ENCODE results near the gene PLA2G6. TPM values are rescaled to one million over a fixed set of nuclear protein-coding genes. Genes with fewer than 3 reads are reported as not detected.

The PLA2G6 gene
- total and polyA plus RNA-seq, 2 of the 13 experiments (the other 11 are each of a cell fraction or from before 2014, with no cell fraction given), result 4.8 to 11.5 TPM

- TF ChIP-seq ZSCAN20 (CRISPR knock-in tag; IDR thresholded peaks at IDR 0.05; ENCODE audit: borderline replicate concordance) (no peak), TBL1XR1 (IDR thresholded peaks at IDR 0.05; ENCODE audit: borderline replicate concordance, low read length, partially characterized antibody) (peak; percentile 21), HHEX (CRISPR knock-in tag; IDR thresholded peaks at IDR 0.05) (0 out of 2 replicates have a peak, but pooled peaks have one; percentile 13), KDM3A (CRISPR knock-in tag; IDR thresholded peaks at IDR 0.05; ENCODE audit: low read depth) (peak; percentile 75; the same call in 1 of the 2 replicates), ZSCAN5A (CRISPR knock-in tag; IDR thresholded peaks at IDR 0.05; ENCODE audit: borderline replicate concordance) (no peak), MYPOP (CRISPR knock-in tag; IDR thresholded peaks at IDR 0.05) (no peak), CBX2 (IDR thresholded peaks at IDR 0.05; ENCODE audit: low read depth, low read length) (no peak), CBX2 (CRISPR knock-in tag; IDR thresholded peaks at IDR 0.05; ENCODE audit: low read depth) (no peak), TSC22D2 (CRISPR knock-in tag; IDR thresholded peaks at IDR 0.05; ENCODE audit: borderline replicate concordance) (peak; percentile 3; the same call in 1 of the 2 replicates), ZNF280B (CRISPR knock-in tag; IDR thresholded peaks at IDR 0.05; ENCODE audit: borderline replicate concordance) (no peak), ZNF740 (CRISPR knock-in tag; IDR thresholded peaks at IDR 0.05) (no peak), MED1 (CRISPR knock-in tag; IDR thresholded peaks at IDR 0.05) (peak; percentile 57; the same call in 1 of the 2 replicates), STAG1 (CRISPR knock-in tag; IDR thresholded peaks at IDR 0.05) (0 out of 2 replicates have a peak, but pooled peaks have one; percentile 5), ZNF777 (CRISPR knock-in tag; IDR thresholded peaks at IDR 0.05) (no peak), KDM1A (CRISPR knock-in tag; IDR thresholded peaks at IDR 0.05) (no peak), CBFB (CRISPR knock-in tag; IDR thresholded peaks at IDR 0.05) (0 out of 2 replicates have a peak, but pooled peaks have one; percentile 38), MYNN (CRISPR knock-in tag; IDR thresholded peaks at IDR 0.05; ENCODE audit: low read depth) (no peak), ONECUT2 (CRISPR knock-in tag; IDR thresholded peaks at IDR 0.05) (no peak), ZNF616 (CRISPR knock-in tag; IDR thresholded peaks at IDR 0.05; ENCODE audit: low read depth) (no peak)
- TF ChIP-seq, protein P1, sequence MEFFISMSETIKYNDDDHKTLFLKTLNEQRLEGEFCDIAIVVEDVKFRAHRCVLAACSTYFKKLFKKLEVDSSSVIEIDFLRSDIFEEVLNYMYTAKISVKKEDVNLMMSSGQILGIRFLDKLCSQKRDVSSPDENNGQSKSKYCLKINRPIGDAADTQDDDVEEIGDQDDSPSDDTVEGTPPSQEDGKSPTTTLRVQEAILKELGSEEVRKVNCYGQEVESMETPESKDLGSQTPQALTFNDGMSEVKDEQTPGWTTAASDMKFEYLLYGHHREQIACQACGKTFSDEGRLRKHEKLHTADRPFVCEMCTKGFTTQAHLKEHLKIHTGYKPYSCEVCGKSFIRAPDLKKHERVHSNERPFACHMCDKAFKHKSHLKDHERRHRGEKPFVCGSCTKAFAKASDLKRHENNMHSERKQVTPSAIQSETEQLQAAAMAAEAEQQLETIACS (CRISPR knock-in tag; IDR thresholded peaks at IDR 0.05), result no peak
- TF ChIP-seq, protein P2, sequence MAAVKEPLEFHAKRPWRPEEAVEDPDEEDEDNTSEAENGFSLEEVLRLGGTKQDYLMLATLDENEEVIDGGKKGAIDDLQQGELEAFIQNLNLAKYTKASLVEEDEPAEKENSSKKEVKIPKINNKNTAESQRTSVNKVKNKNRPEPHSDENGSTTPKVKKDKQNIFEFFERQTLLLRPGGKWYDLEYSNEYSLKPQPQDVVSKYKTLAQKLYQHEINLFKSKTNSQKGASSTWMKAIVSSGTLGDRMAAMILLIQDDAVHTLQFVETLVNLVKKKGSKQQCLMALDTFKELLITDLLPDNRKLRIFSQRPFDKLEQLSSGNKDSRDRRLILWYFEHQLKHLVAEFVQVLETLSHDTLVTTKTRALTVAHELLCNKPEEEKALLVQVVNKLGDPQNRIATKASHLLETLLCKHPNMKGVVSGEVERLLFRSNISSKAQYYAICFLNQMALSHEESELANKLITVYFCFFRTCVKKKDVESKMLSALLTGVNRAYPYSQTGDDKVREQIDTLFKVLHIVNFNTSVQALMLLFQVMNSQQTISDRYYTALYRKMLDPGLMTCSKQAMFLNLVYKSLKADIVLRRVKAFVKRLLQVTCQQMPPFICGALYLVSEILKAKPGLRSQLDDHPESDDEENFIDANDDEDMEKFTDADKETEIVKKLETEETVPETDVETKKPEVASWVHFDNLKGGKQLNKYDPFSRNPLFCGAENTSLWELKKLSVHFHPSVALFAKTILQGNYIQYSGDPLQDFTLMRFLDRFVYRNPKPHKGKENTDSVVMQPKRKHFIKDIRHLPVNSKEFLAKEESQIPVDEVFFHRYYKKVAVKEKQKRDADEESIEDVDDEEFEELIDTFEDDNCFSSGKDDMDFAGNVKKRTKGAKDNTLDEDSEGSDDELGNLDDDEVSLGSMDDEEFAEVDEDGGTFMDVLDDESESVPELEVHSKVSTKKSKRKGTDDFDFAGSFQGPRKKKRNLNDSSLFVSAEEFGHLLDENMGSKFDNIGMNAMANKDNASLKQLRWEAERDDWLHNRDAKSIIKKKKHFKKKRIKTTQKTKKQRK (IDR thresholded peaks at IDR 0.05; ENCODE audit: low read length), result no peak
These were observed 73.7 kb downstream of the PLA2G6 start (continued) for GRCh38 chr22:38107692-38108515.
